Measurements from ENCODE around the gene CDH23. TPM values are rescaled to one million over a fixed set of nuclear protein-coding genes. Genes with fewer than 3 reads are reported as not detected.
A peak's percentile ranks its signal among the peaks of the same experiment; 100 is the strongest.

CDH23 gene
- total RNA-seq, 6 donors from 2014 or later, result 4.7 to 29.3 (median 10.4) TPM

DNA sequence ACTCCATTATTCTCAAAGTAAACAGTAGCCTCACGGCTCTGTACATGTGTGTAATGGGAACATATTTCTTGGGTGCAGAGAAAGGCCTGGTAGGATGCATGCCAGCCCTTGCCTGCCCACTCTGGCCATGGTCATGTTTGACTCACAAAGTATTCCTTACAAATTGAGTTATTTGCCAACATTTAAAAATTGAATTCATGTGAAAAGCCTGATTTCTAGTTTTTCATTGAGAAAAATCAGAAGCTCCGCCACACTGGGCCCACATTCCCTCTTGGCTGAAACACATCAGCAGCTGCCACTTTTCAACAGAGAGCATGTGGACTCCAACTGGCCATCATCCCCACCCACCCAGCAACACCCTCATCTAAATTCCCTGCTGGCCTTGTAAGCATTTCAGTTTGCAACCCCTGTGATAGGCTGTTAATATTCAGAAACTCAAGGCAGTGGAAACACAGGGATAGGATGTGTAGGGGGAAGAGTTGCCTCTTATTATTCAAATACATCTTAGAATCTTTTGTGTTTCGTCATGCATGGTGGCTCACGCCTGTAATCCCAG, 40.9 kb downstream of the CDH23 start:
- no peak for DNase-seq
- Histone ChIP-seq H3K9me3 (no peaks in the 10 kb centered on the region), H3K4me1 (peaks cover 0 to 3% (median 0%) of the 10 kb centered on the region in 4 donors), H3K27ac (no peak overlapping the region), H3K4me3 (no peak overlapping the region), H3K27me3 (no peaks in the 10 kb centered on the region), H3K36me3 (no peaks in the 10 kb centered on the region)
- WGBS, 2 donors, result 88 to 90% methylated on average over 4 of the region's 4 CpGs
- no peak for ATAC-seq (ENCODE audit: low FRiP score in 2 of 2)
- TF ChIP-seq EP300 (IDR thresholded peaks at IDR 0.05) (no peak), POLR2AphosphoS5 (IDR thresholded peaks at IDR 0.05) (no peak), POLR2A (IDR thresholded peaks at IDR 0.05) (no peak)
- TF ChIP-seq, protein P1, sequence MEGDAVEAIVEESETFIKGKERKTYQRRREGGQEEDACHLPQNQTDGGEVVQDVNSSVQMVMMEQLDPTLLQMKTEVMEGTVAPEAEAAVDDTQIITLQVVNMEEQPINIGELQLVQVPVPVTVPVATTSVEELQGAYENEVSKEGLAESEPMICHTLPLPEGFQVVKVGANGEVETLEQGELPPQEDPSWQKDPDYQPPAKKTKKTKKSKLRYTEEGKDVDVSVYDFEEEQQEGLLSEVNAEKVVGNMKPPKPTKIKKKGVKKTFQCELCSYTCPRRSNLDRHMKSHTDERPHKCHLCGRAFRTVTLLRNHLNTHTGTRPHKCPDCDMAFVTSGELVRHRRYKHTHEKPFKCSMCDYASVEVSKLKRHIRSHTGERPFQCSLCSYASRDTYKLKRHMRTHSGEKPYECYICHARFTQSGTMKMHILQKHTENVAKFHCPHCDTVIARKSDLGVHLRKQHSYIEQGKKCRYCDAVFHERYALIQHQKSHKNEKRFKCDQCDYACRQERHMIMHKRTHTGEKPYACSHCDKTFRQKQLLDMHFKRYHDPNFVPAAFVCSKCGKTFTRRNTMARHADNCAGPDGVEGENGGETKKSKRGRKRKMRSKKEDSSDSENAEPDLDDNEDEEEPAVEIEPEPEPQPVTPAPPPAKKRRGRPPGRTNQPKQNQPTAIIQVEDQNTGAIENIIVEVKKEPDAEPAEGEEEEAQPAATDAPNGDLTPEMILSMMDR (IDR thresholded peaks at IDR 0.05), result no peak

DNA sequence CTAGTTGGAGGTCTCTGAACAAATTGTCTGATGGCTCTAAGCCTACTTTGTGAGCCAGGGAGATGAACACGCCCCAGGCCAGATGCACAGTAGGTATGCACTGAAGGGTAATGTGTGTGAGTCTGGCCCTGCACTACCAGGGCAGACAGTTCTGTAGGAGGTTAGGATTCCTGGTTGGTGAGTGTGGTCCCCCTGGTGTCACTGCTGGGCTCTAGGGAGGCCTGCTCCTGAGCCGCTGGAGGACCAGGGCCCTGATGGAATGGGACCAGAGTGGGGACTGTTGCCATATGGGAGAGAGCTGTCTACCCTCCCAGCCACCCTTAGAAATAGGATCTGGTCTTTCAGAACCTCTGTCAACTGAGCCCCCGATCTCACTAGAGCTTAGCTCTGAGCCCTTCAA, 42.0 kb downstream of the CDH23 start:
- WGBS, 2 donors, result 83 to 90% methylated on average over 2 to 3 of the region's 3 CpGs
- no peak for ATAC-seq (ENCODE audit: low FRiP score in 2 of 2)
- H3K4me1 ChIP-seq, result peaks cover 0 to 3% (median 0%) of the 10 kb centered on the region in 4 donors

DNA sequence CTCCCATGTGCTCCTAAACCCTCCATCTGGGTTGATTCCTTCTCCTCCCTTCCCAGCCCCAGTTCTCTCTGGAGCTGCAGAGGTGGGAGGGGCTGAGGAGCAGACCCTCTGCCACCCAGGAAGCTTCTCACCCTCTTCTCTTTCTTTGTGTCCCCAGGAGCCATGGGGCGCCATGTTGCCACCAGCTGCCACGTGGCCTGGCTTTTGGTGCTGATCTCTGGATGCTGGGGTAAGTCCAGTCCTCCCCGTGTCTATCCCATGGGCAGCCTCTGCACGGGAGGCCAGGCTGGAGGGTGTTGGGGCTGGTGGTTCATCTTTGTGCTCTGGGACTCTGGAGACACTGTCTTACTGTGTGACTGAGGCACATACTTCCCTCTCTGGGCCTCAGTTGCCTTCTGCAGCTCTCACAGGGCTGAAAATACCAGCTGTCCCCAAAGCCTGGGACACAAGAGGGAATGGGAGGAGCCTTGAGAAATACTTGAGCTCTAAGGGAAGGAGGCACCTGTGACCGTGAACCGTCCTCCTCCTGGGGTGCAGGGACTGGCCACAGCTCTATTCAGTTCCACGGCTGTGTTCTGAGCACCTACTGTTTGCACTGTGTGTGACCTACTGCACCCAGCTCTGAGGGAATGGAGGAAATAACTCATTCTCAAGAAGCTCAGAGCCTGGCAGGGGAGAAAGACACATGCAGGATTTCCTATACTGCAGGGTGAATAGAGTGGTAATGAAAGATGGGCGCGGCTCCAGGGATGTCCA, 43.1 kb downstream of the CDH23 start:
- H3K36me3 ChIP-seq, result no peaks in the 10 kb centered on the region
- TF ChIP-seq, protein P1 (IDR thresholded peaks at IDR 0.05), result no peak
- TF ChIP-seq POLR2AphosphoS5 (IDR thresholded peaks at IDR 0.05), result no peak
- no peak for TF ChIP-seq POLR2A (IDR thresholded peaks at IDR 0.05)
- TF ChIP-seq EP300 (IDR thresholded peaks at IDR 0.05), result no peak
- H3K4me3 ChIP-seq, result no peak overlapping the region
- H3K27me3 ChIP-seq, result no peaks in the 10 kb centered on the region
- ATAC-seq (ENCODE audit: low FRiP score in 2 of 2) (no peak), DNase-seq (no peak)
- WGBS, 2 donors, result 91 to 96% methylated on average over 4 to 9 of the region's 9 CpGs
- H3K9me3 ChIP-seq, result no peaks in the 10 kb centered on the region
- no peak overlapping the region for H3K27ac ChIP-seq
- H3K4me1 ChIP-seq, result peaks cover 0 to 3% (median 0%) of the 10 kb centered on the region in 4 donors

More for the DNA sequence above, 42.0 kb downstream of the CDH23 start:
- H3K4me3 ChIP-seq, result no peak overlapping the region
- H3K36me3 ChIP-seq, result no peaks in the 10 kb centered on the region
- H3K27ac ChIP-seq, result no peak overlapping the region
- no peaks in the 10 kb centered on the region for H3K27me3 ChIP-seq
- H3K9me3 ChIP-seq, result no peaks in the 10 kb centered on the region
- TF ChIP-seq EP300 (IDR thresholded peaks at IDR 0.05), result no peak
- TF ChIP-seq POLR2A (IDR thresholded peaks at IDR 0.05), result no peak
- TF ChIP-seq, protein P1 (IDR thresholded peaks at IDR 0.05), result no peak
- no peak for DNase-seq

DNA sequence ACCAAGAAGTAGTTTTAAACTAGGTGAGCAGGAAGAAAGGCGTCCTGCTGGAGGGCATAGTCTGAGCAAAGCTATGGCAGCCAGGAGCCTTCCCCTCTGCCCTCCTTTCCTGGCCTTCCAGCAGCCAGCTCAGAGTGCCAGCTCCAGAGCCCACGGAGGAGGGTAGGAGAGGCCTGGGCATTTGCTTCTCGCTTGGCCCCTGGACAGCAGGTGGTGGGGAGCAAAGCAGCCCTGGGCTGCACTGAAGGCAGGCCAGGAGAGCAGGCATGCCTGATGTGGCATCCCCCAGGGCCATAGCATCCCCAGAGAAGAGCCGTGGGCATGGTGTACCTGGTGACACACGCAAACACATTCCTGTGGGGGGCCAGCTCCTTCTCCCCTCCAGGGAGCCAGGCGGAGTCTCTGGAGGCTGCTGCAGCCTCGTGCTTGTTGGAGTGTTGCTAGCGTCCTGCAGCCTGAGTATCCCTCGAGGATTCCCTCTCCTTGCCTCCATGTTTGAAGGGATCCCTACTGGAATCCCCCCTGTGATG, 43.9 kb downstream of the CDH23 start:
- 78 to 85% methylated on average over 2 to 9 of the region's 9 CpGs for WGBS, 2 donors

More for the DNA sequence above, 43.9 kb downstream of the CDH23 start:
- DNase-seq (peak in 1 of 2 donors; percentile 45), ATAC-seq (ENCODE audit: low FRiP score in 2 of 2) (no peak)
- no peak overlapping the region for H3K4me3 ChIP-seq
- H3K9me3 ChIP-seq, result no peaks in the 10 kb centered on the region
- H3K27ac ChIP-seq, result no peak overlapping the region
- TF ChIP-seq, protein P1 (IDR thresholded peaks at IDR 0.05), result no peak
- no peak for TF ChIP-seq POLR2AphosphoS5 (IDR thresholded peaks at IDR 0.05)
- peaks cover 0 to 1% (median 0%) of the 10 kb centered on the region in 4 donors for H3K4me1 ChIP-seq
- no peaks in the 10 kb centered on the region for H3K27me3 ChIP-seq
- H3K36me3 ChIP-seq, result no peaks in the 10 kb centered on the region

Data from upper lobe of left lung (tissue), 6 donors.